GM19328 (cell line): Measurements from ENCODE around the gene PPARA.

Experiments
- ATAC-seq: cut with Tn5 transposase; IDR thresholded peaks from one replicate; pipeline ENCODE4 v1.9.1; 2021; ENCODE audit warnings: mild to moderate bottlenecking, moderate library complexity; ENCODE audit not compliant: unreplicated experiment

The PPARA gene

GRCh38 chr22:46202897-46203600 is 52.7 kb downstream of the PPARA start:
- ATAC-seq: no peak

GRCh38 chr22:46203601-46203980 is 53.3 kb downstream of the PPARA start:
- ATAC-seq: no peak

GRCh38 chr22:46209262-46209661 is 58.9 kb downstream of the PPARA start:
- ATAC-seq: no peak

GRCh38 chr22:46212195-46212594 is 61.9 kb downstream of the PPARA start:
- ATAC-seq: no peak

DNA sequence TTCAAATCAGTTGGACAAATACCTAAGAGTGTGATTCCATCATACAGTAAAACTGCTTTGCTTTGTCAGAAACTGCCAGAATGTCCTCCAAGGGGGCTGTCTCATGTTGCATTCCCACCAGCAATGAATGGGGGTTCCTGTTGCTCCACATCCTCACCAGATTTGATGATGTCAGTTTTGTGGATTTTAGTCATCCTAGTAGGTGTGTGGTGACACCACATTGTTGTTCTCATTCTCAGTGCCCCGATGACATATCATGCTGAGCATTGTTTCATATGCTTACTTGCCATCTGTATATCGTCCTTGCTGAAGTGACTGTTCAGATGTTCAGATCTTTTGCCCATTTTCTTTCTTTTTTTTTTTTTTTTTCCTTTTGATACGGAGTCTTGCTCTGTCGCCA is 62.7 kb downstream of the PPARA start:
- no peak for ATAC-seq

GRCh38 chr22:46214149-46214548 is 63.8 kb downstream of the PPARA start:
- no peak for ATAC-seq

- ATAC-seq: no peak
These were observed 64.3 kb downstream of the PPARA start for GRCh38 chr22:46214616-46215015.

DNA sequence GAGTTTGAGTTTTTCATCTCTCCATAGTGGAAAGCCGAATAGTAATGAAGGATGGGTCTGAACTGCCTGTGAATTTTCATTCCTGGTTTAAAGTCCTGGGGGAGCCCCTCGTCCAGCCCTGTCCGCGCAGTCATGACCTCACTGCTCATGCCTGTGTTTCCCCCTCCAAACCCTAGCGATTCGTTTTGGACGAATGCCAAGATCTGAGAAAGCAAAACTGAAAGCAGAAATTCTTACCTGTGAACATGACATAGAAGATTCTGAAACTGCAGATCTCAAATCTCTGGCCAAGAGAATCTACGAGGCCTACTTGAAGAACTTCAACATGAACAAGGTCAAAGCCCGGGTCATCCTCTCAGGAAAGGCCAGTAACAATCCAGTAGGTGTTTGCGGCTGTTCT is 69.3 kb downstream of the PPARA start:
- ATAC-seq: no peak

- no peak for ATAC-seq
These were observed 70.6 kb downstream of the PPARA start for GRCh38 chr22:46220921-46221320.

GRCh38 chr22:46224044-46224897 is 73.9 kb downstream of the PPARA start:
- no peak for ATAC-seq

- ATAC-seq: no peak
These were observed 74.6 kb downstream of the PPARA start for GRCh38 chr22:46224898-46225290.

DNA sequence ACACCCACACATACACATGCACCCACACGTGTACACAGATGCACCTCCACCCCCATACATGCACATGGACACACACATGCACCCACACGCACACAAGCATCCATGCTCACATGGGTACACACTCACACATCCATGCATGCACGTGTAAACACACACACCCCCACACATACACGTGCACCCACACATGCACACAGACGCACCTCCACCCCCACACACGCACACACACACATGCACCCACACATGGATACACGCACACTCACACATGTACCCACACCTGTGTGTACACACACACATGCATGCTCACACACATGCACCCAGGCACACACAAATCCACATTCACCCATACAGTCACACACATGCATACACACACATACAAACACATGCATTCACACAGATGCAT is 75.3 kb downstream of the PPARA start:
- ATAC-seq: no peak

- no peak for ATAC-seq
These were observed 76.3 kb downstream of the PPARA start for GRCh38 chr22:46226577-46226976.

GRCh38 chr22:46229701-46230100 is 79.4 kb downstream of the PPARA start:
- no peak for ATAC-seq

DNA sequence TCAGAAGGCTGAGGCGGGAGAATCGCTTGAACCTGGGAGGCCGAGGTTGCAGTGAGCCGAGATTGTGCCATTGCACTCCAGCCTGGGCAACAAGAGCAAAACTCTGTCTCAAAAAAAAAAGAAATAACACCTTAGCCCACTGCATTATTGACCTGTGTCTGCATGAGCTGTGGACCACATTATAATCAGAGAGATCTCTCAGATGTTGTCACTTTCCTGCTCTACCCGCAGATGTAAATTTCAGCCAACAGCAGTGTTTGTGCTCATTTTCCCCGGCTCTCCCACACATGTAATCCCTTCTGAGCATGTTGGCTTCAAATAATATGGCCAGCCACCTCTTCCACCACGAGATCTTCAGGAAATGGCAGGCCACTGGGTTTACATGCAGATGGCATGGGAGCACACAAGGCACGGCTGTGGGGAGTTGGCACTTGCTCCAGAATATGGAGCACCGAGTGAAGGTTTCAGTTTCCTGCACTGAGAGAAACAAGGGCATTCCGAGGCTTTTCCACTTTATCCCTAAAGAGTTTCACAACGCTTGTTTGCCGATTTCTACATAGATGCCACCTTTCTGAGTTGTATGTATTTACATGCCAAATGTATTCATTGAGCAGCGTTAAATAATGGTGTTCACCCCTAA is 80.1 kb downstream of the PPARA start:
- no peak for ATAC-seq

DNA sequence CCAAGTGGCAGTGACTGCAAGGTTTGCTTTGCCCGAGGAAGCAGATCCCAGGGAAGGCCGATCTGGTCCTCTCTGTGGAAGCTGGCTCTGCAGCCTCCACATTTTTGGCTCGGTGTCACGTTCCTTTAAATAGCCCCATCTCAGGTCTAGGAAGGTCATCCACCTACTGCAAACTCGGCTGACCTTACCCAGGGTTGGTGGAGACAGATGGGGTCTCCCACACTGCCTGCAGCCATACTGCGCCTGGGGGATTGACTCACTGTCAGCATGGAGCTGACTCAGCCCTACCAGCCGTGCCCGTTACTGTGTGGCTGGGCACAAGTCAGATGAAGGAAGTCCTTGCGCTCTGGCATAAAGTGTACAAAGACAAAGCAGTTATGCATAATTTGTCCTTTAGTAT is 82.9 kb downstream of the PPARA start:
- no peak for ATAC-seq

DNA sequence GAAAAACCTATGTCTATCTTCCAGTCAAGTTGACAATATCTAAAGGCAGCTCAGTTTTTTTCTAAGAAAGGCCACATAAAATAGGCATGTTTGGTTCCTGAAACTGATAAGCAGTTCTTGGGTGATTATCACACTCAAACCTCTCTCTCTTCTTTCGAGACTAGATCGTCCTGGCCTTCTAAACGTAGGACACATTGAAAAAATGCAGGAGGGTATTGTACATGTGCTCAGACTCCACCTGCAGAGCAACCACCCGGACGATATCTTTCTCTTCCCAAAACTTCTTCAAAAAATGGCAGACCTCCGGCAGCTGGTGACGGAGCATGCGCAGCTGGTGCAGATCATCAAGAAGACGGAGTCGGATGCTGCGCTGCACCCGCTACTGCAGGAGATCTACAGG is 84.6 kb downstream of the PPARA start:
- ATAC-seq: no peak

- ATAC-seq: no peak
These were observed 87.3 kb downstream of the PPARA start for GRCh38 chr22:46237453-46238124.

GRCh38 chr22:46238541-46238940 is 88.2 kb downstream of the PPARA start:
- no peak for ATAC-seq

DNA sequence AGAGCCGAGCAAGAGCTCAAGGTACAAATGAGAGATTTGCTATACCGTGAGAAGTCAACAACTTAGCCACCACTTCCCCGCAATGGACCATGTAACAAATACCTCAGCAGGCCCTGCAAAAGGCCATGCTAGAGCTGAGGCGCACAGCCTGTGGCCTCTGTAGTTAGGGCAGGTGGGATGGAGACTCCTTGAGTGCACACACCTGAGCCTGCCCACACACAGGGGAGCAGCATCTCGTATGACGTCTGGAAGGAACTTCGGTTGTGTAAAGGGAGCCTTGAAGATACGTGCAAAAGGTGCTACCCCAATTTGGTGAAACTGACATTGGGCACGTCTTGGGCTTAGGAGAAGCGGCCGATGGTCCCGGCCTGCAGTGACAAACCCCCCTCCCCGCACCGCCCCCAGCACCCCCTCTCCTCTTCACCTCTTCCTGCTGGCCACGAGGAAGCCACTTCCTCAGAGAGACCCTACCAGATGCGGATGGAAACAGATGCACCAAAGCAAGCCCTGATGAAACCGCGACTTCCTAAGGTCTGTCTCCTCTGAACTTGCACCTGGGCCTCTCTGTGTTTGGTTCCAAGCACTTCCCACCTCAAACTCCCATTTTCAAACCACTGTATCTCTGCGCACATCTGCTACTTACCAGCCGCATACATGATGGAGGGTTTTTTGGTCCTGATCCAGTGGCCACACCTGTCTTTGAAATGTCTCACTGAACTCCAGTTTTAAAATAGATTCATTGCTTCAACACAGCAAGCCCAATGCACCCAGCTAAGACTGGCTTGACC is 89.1 kb downstream of the PPARA start:
- no peak for ATAC-seq

DNA sequence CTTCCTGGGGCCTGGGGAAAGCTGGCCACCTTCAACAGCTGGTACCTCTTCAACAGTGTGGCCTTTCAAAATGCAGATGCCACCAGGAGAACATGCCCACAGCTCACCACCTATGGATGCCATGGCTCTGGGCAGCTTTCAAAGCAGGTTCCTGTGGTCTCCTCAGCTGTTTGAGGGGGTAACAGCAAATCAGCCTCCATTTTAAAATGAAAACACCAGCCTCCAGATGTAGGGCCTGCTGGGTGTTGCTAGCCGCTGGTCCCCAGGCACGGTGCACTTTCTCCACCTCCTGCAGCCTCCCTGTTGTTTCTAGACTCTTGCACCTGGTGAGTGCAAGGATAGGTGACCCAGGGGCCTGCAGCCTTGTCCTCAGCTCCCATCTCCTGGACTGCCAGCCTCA is 89.7 kb downstream of the PPARA start:
- no peak for ATAC-seq
